Esophagus squamous epithelium (tissue), 5 donors: Measurements from ENCODE around the gene TLCD1. TPM values are rescaled to one million over a fixed set of nuclear protein-coding genes. Genes with fewer than 3 reads are reported as not detected.

Experiments used
- DNase-seq: peaks from one replicate; lab custom pipeline; 2025; lab: John Stamatoyannopoulos, UW
- H3K27ac ChIP-seq, 4 donors: fragments of 200-600 bp; sonication (generic); one replicate each; pipeline ENCODE4 v1.5.1; 2016 to 2019; ENCODE audit warnings: mild to moderate bottlenecking in 1 of 4
- H3K27me3 ChIP-seq, 4 donors: fragments of 200-600 bp; sonication (generic); 1 replicate in 3 of 4; 2 replicates in 1 of 4; pipeline versions ENCODE4 v1.5.1 to v1.6.0; 2017 to 2021; ENCODE audit warnings: antibody characterized with exemption in 1 of 4
- H3K36me3 ChIP-seq, 3 donors: fragments of 200-600 bp; sonication (generic); one replicate each; pipeline ENCODE4 v1.5.1; 2016 to 2019
- H3K4me1 ChIP-seq, 3 donors: fragments of 200-600 bp; sonication (generic); one replicate each; pipeline ENCODE4 v1.5.1; 2017 to 2019
- H3K4me3 ChIP-seq, 4 donors: fragments of 200-600 bp; sonication (generic); 1 replicate in 3 of 4; 2 replicates in 1 of 4; pipeline ENCODE4 v1.5.1; 2016 to 2019; ENCODE audit warnings: mild to moderate bottlenecking in 2 of 4, moderate library complexity in 1 of 4
- H3K9me3 ChIP-seq, 3 donors: fragments of 200-600 bp; sonication (generic); one replicate each; pipeline ENCODE4 v1.5.1; 2016 to 2019
- CTCF ChIP-seq, 6 experiments: fragments of 450-650 bp in 4 of 6; fragments of 200-600 bp in 2 of 6; sonication (generic) in 2 of 6; IDR thresholded peaks; one replicate each; pipeline ENCODE4 v1.5.1; 2016 to 2019; ENCODE audit warnings: antibody characterized with exemption in 6 of 6, mild to moderate bottlenecking in 4 of 6, moderate library complexity in 4 of 6
- POLR2A ChIP-seq, 4 donors: fragments of 450-650 bp; IDR thresholded peaks; one replicate each; pipeline ENCODE4 v1.6.1; 2017; ENCODE audit warnings: antibody characterized with exemption in 4 of 4, mild to moderate bottlenecking in 4 of 4, moderate library complexity in 3 of 4
- WGBS, 2 donors: methylation state at CpG; one replicate each; pipeline ENCODE4 v1.1.5; 2018; 5-methylcytosine and 5-hydroxymethylcytosine counted together
- intact Hi-C: fragments of 100-400 bp; cut with DNase I; formaldehyde crosslinking; loops from one replicate; pipeline ENCODE4 v1.15.0; 2022
- total RNA-seq, 4 donors: library from RNA; depleted of rRNA; stranded (reverse); fragments of >200 nt; gene quantifications; one replicate each; pipeline ENCODE4 v1.1.0, GENCODE V29; 2016
- donor health status: DM: yes; HTN: yes; CAD: no.

Gene TLCD1
- total RNA-seq, 4 donors from 2014 or later: 8.8 to 17.0 (median 13.0) TPM

- Histone ChIP-seq H3K4me1 (no peaks in the 10 kb centered on the region), H3K9me3 (no peaks in the 10 kb centered on the region), H3K4me3 (no peak overlapping the region), H3K36me3 (peaks cover 54 to 99% (median 68%) of the 10 kb centered on the region in 3 donors), H3K27ac (no peak overlapping the region), H3K27me3 (no peaks in the 10 kb centered on the region)
- DNase-seq: no peak
- WGBS, 2 donors: 89 to 92% methylated on average over 3 to 6 of the region's 10 CpGs
- intact Hi-C loops: no loop called here
- TF ChIP-seq POLR2A (IDR thresholded peaks at IDR 0.05) (no peak), CTCF (IDR thresholded peaks at IDR 0.05) (no peak)
These were observed 25.1 kb downstream of the TLCD1 start for GRCh38 chr17:28700830-28701492.

- WGBS, 2 donors: 70 to 100% methylated on average over 2 of the region's 8 CpGs
- no peaks in the 10 kb centered on the region for H3K9me3 ChIP-seq
- TF ChIP-seq CTCF (IDR thresholded peaks at IDR 0.05): no peak
- no peak for TF ChIP-seq POLR2A (IDR thresholded peaks at IDR 0.05)
- no peaks in the 10 kb centered on the region for H3K27me3 ChIP-seq
- peaks cover 61 to 99% (median 75%) of the 10 kb centered on the region in 3 donors for H3K36me3 ChIP-seq
- intact Hi-C loops: no loop called here
- no peaks in the 10 kb centered on the region for H3K4me1 ChIP-seq
- H3K27ac ChIP-seq: no peak overlapping the region
- no peak for DNase-seq
- H3K4me3 ChIP-seq: no peak overlapping the region
These were observed 25.8 kb downstream of the TLCD1 start for GRCh38 chr17:28700278-28700677.

GRCh38 chr17:28698253-28698941, 27.6 kb downstream of the TLCD1 start:
- TF ChIP-seq CTCF (IDR thresholded peaks at IDR 0.05) (no peak), POLR2A (IDR thresholded peaks at IDR 0.05) (no peak)
- H3K9me3 ChIP-seq: no peaks in the 10 kb centered on the region
- DNase-seq: no peak
- WGBS, 2 donors: 86 to 91% methylated on average over 6 of the region's 6 CpGs
- no peak overlapping the region for H3K27ac ChIP-seq
- intact Hi-C loops: no loop called here
- H3K36me3 ChIP-seq: peaks cover 63 to 100% (median 86%) of the 10 kb centered on the region in 3 donors
- no peaks in the 10 kb centered on the region for H3K27me3 ChIP-seq
- H3K4me3 ChIP-seq: no peak overlapping the region
- no peaks in the 10 kb centered on the region for H3K4me1 ChIP-seq

GRCh38 chr17:28693869-28694268, 32.2 kb downstream of the TLCD1 start:
- H3K4me1 ChIP-seq: no peaks in the 10 kb centered on the region
- no peaks in the 10 kb centered on the region for H3K27me3 ChIP-seq
- no peak overlapping the region for H3K4me3 ChIP-seq
- 91 to 100% methylated on average over 1 of the region's 1 CpG for WGBS, 2 donors
- intact Hi-C loops: no loop called here
- DNase-seq: no peak
- H3K36me3 ChIP-seq: peaks cover 60 to 100% (median 85%) of the 10 kb centered on the region in 3 donors
- TF ChIP-seq CTCF (IDR thresholded peaks at IDR 0.05): no peak
- no peak for TF ChIP-seq POLR2A (IDR thresholded peaks at IDR 0.05)
- no peak overlapping the region for H3K27ac ChIP-seq
- H3K9me3 ChIP-seq: no peaks in the 10 kb centered on the region

- 93 to 100% methylated on average over 2 to 3 of the region's 3 CpGs for WGBS, 2 donors
- H3K9me3 ChIP-seq: no peaks in the 10 kb centered on the region
- TF ChIP-seq POLR2A (IDR thresholded peaks at IDR 0.05) (no peak), CTCF (IDR thresholded peaks at IDR 0.05) (no peak)
- DNase-seq: no peak
- H3K36me3 ChIP-seq: peaks cover 46 to 100% (median 89%) of the 10 kb centered on the region in 3 donors
- H3K4me3 ChIP-seq: no peak overlapping the region
- H3K4me1 ChIP-seq: peaks cover 0 to 13% (median 0%) of the 10 kb centered on the region in 3 donors
- intact Hi-C loops: no loop called here
- H3K27me3 ChIP-seq: no peaks in the 10 kb centered on the region
- no peak overlapping the region for H3K27ac ChIP-seq
These were observed 37.0 kb downstream of the TLCD1 start for GRCh38 chr17:28689011-28689410.
